Femur (tissue), 1 donor: ENCODE measurements around the gene PLA2G5.

Experiments
- DNase-seq: peaks from one replicate; pipeline ENCODE4 v3.0.0-alpha.2; 2017

Gene PLA2G5

GRCh38 chr1:20070357-20070756, 363 bp downstream of the PLA2G5 start:
- DNase-seq = no peak

GRCh38 chr1:20071416-20071815, 1.4 kb downstream of the PLA2G5 start:
- DNase-seq = no peak

GRCh38 chr1:20072771-20073170, 2.8 kb downstream of the PLA2G5 start:
- DNase-seq = no peak

DNA sequence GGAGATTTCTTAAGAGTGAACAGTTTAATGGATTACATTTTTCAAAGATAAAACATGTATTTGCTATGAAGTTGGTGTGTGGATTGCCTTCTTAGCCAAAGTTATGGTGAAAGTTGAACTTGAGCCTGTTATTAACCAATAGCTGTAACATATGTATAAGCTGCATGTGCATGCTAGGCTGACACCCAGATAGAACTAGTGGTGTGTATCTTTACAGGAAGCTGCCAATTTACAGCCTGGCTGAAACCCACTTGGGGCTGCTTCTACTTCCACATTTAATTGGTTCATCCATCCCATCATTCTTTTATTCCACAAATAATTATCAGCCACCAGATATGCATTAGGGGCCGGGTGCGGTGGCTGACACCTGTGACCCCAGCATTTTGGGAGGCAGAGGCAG, 3.3 kb downstream of the PLA2G5 start:
- DNase-seq = no peak

DNA sequence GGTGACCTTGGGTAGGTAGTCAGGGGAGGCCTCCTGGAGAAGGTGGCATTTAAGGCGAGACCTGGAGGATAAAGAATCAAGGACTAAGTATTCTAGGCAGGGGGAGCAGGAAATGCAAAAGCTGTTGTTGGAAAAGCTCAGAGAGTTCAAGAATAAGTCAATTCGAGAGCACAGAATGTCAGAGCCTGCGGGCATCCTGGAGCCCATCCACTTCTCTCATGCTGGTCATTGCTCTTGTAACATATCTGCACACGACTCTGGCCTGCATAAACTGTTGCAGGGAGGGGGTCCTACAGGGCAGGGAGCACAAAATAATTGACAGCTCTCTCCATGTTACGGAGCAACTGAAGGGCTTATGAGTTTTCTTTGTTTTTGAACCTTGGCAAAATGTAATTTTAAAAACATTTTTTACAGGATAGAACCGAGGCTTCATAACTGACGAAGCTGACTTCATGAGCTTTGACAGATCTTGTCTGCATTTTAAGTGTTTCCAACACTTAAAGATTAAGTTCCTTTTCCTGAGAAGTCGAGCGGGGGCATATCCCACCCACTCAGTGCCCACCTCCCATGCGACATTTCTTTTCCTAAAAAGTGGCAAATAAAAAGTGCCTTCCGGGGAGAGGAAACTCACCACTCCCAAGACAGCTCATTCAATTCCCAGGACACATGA, 4.2 kb downstream of the PLA2G5 start:
- DNase-seq = no peak

GRCh38 chr1:20074725-20075171, 4.8 kb downstream of the PLA2G5 start:
- no peak for DNase-seq

DNA sequence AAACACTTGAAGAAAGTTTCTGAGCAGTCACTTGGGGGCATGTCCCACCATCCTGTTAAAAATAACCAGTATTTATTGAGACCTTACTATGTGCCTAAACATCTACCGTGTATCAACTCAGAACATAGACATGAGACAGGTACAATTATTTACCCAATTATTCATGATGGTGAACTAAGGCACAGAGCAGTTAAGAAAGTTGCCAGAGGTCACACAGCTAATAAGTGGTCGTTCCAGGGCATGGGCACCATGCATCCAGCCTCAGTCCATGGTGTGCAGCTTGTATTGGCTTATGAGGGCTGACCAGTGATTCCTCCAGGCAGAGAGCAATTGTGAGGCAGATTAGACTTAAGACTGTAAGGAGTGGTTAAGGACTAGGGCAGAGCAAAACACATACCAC, 5.4 kb downstream of the PLA2G5 start:
- DNase-seq = no peak

DNA sequence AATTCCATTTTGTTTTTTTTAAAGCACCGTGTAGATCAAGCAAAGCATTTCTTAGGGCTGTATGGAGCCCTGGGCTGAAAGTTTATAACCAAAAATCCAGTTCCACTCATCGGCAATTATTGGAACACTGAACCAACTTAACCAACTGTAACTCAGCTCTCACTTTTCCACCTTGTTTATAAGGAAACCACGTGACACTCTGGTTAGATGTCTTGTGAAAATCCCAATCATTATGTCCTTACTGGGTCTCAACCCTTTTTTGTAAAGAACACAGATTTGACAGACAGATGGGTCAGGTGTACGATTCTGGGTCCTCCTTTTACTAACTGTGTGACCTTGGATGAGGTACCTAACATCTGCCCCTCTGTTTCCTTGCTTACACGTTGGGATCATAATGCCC, 6.2 kb downstream of the PLA2G5 start:
- no peak for DNase-seq

- no peak for DNase-seq
Measured at GRCh38 chr1:20076710-20077461, 6.9 kb downstream of the PLA2G5 start.

- DNase-seq = no peak
Measured at GRCh38 chr1:20078171-20078651, 8.2 kb downstream of the PLA2G5 start.

- DNase-seq = no peak
Measured at GRCh38 chr1:20078711-20079110, 8.7 kb downstream of the PLA2G5 start.

GRCh38 chr1:20079661-20080305, 9.8 kb downstream of the PLA2G5 start:
- DNase-seq = no peak

GRCh38 chr1:20080441-20081352, 10.7 kb downstream of the PLA2G5 start:
- peak; percentile 71 for DNase-seq

- DNase-seq = no peak
Measured at GRCh38 chr1:20081353-20081810, 11.4 kb downstream of the PLA2G5 start.

GRCh38 chr1:20082772-20083171, 12.8 kb downstream of the PLA2G5 start:
- no peak for DNase-seq

- DNase-seq = no peak
Measured at GRCh38 chr1:20083178-20083944, 13.4 kb downstream of the PLA2G5 start.

- DNase-seq = no peak
Measured at GRCh38 chr1:20086800-20087199, 16.8 kb downstream of the PLA2G5 start.

DNA sequence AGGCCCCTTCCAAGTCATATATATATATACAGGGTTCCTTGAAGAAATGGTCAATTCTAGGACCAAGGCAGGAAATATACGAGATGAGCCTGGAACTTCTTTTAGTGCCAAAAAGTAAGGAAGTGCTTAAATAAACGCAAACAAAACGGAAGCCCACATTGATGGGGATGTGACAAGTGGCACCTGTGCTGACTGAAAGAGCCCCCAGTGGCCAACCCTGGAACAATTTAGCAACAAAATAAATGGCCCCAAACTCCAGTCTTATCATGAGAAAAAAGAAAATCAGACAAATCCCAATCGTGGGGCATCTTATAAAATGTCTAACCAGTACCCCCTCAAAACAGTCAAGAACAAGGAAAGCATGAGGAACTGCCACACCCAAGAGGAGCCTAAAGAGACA, 17.7 kb downstream of the PLA2G5 start:
- DNase-seq = no peak

GRCh38 chr1:20089328-20090077, 19.5 kb downstream of the PLA2G5 start:
- DNase-seq = no peak

DNA sequence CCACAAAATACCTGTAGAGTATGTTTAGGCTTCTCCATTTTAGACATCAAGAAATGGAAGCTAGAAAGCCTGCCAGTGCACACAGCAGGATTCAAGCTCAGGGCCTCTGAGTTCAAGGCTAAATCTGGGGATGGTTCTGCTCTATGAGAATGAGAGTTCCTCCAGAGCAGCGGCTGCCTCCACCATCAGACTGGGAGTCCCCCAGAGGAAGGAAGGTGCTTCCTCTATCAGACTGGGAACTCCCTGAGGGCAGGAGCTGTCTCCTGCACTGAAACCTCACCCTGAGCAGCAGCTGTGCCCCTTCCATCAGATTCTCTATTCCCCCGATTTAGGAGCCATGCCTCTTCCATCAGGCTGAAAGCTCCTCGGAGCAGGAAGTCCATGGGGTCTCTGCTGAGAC, 20.1 kb downstream of the PLA2G5 start:
- no peak for DNase-seq

DNA sequence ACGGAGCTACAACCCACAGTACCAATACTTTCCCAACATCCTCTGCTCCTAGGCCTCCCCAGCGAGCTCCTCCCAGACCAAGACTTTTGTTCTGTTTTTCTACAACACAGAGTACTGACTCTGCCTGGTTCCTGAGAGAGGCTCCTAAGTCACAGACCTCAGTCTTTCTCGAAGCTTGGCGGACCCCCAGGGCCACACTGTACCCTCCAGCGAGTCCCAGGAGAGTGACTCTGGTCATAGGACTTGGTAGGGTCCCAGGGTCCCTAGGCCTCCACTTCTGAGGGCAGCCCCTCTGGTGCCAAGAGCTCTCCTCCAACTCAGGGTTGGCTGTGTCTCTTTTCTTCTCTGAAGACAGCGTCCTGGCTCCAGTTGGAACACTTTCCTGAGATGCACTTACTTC, 20.6 kb downstream of the PLA2G5 start:
- DNase-seq = no peak
